ENCODE data around the gene CNN1. TPM values are rescaled to one million over a fixed set of nuclear protein-coding genes. Genes with fewer than 3 reads are reported as not detected.

Gene CNN1
- polyA plus RNA-seq, 4 donors: 1.1 to 44.8 (median 15.9) TPM

GRCh38 chr19:11552666-11553372 is 14.2 kb downstream of the CNN1 start:
- DNase-seq: no peak
- WGBS, 3 donors: 76 to 80% (median 79%) methylated on average over 20 of the region's 20 CpGs
- peaks cover 0 to 2% (median 2%) of the 10 kb centered on the region in 3 donors for H3K4me1 ChIP-seq (ENCODE audit: control insufficient read depth in 3 of 3, insufficient read depth in 2 of 3, low read depth in 1 of 3, low read length in 2 of 3)
- no peak overlapping the region for H3K4me3 ChIP-seq (ENCODE audit: low read depth in 1 of 3, low read length in 3 of 3)
- no peaks in the 10 kb centered on the region for H3K27me3 ChIP-seq (ENCODE audit: control insufficient read depth in 3 of 3, insufficient read depth in 3 of 3, low read length in 3 of 3)
- H3K36me3 ChIP-seq (ENCODE audit: control insufficient read depth in 3 of 3, insufficient read depth in 2 of 3, low read depth in 1 of 3, low read length in 3 of 3): peaks cover 4 to 53% (median 10%) of the 10 kb centered on the region in 3 donors
- no peak for FAIRE-seq
- H3K9me3 ChIP-seq (ENCODE audit: control insufficient read depth in 2 of 2, insufficient read depth in 1 of 2, low read depth in 1 of 2, low read length in 1 of 2): no peaks in the 10 kb centered on the region
- H3K27ac ChIP-seq (ENCODE audit: low read depth in 1 of 3, low read length in 2 of 3): no peak overlapping the region

GRCh38 chr19:11554160-11554559 is 15.5 kb downstream of the CNN1 start:
- DNase-seq (no peak), FAIRE-seq (no peak)
- peaks cover 4 to 53% (median 10%) of the 10 kb centered on the region in 3 donors for H3K36me3 ChIP-seq (ENCODE audit: control insufficient read depth in 3 of 3, insufficient read depth in 2 of 3, low read depth in 1 of 3, low read length in 3 of 3)
- WGBS, 3 donors: 68 to 89% (median 84%) methylated on average over 11 to 12 of the region's 12 CpGs
- peaks cover 3 to 7% (median 6%) of the 10 kb centered on the region in 3 donors for H3K4me1 ChIP-seq (ENCODE audit: control insufficient read depth in 3 of 3, insufficient read depth in 2 of 3, low read depth in 1 of 3, low read length in 2 of 3)
- H3K9me3 ChIP-seq (ENCODE audit: control insufficient read depth in 2 of 2, insufficient read depth in 1 of 2, low read depth in 1 of 2, low read length in 1 of 2): no peaks in the 10 kb centered on the region
- peak overlapping the region in 1 of 3 donors; percentile 10 for H3K27ac ChIP-seq (ENCODE audit: low read depth in 1 of 3, low read length in 2 of 3)
- no peak overlapping the region for H3K4me3 ChIP-seq (ENCODE audit: low read depth in 1 of 3, low read length in 3 of 3)
- no peaks in the 10 kb centered on the region for H3K27me3 ChIP-seq (ENCODE audit: control insufficient read depth in 3 of 3, insufficient read depth in 3 of 3, low read length in 3 of 3)

- Histone ChIP-seq H3K4me1 (ENCODE audit: control insufficient read depth in 3 of 3, insufficient read depth in 2 of 3, low read depth in 1 of 3, low read length in 2 of 3) (peaks cover 3 to 7% (median 6%) of the 10 kb centered on the region in 3 donors), H3K27ac (ENCODE audit: low read depth in 1 of 3, low read length in 2 of 3) (no peak overlapping the region), H3K27me3 (ENCODE audit: control insufficient read depth in 3 of 3, insufficient read depth in 3 of 3, low read length in 3 of 3) (no peaks in the 10 kb centered on the region), H3K9me3 (ENCODE audit: control insufficient read depth in 2 of 2, insufficient read depth in 1 of 2, low read depth in 1 of 2, low read length in 1 of 2) (no peaks in the 10 kb centered on the region), H3K36me3 (ENCODE audit: control insufficient read depth in 3 of 3, insufficient read depth in 2 of 3, low read depth in 1 of 3, low read length in 3 of 3) (peaks cover 4 to 51% (median 10%) of the 10 kb centered on the region in 3 donors), H3K4me3 (ENCODE audit: low read depth in 1 of 3, low read length in 3 of 3) (no peak overlapping the region)
- WGBS, 3 donors: 74 to 88% (median 88%) methylated on average over 4 to 6 of the region's 6 CpGs
- DNase-seq (no peak), FAIRE-seq (no peak)
Observed at GRCh38 chr19:11555246-11555645, 16.6 kb downstream of the CNN1 start.

- DNase-seq: no peak
- Histone ChIP-seq H3K4me1 (ENCODE audit: control insufficient read depth in 3 of 3, insufficient read depth in 2 of 3, low read depth in 1 of 3, low read length in 2 of 3) (peaks cover 3 to 7% (median 6%) of the 10 kb centered on the region in 3 donors), H3K27me3 (ENCODE audit: control insufficient read depth in 3 of 3, insufficient read depth in 3 of 3, low read length in 3 of 3) (no peaks in the 10 kb centered on the region), H3K27ac (ENCODE audit: low read depth in 1 of 3, low read length in 2 of 3) (no peak overlapping the region), H3K4me3 (ENCODE audit: low read depth in 1 of 3, low read length in 3 of 3) (no peak overlapping the region), H3K9me3 (ENCODE audit: control insufficient read depth in 2 of 2, insufficient read depth in 1 of 2, low read depth in 1 of 2, low read length in 1 of 2) (no peaks in the 10 kb centered on the region), H3K36me3 (ENCODE audit: control insufficient read depth in 3 of 3, insufficient read depth in 2 of 3, low read depth in 1 of 3, low read length in 3 of 3) (peaks cover 4 to 44% (median 10%) of the 10 kb centered on the region in 3 donors)
- 80 to 87% (median 83%) methylated on average over 4 of the region's 4 CpGs for WGBS, 3 donors
- FAIRE-seq: no peak
Observed at GRCh38 chr19:11556634-11557420, 18.2 kb downstream of the CNN1 start.

- H3K36me3 ChIP-seq (ENCODE audit: control insufficient read depth in 3 of 3, insufficient read depth in 2 of 3, low read depth in 1 of 3, low read length in 3 of 3): peaks cover 0 to 21% (median 0%) of the 10 kb centered on the region in 3 donors
- 2% methylated on average over 50 to 57 of the region's 57 CpGs for WGBS, 3 donors
- no peaks in the 10 kb centered on the region for H3K9me3 ChIP-seq (ENCODE audit: control insufficient read depth in 2 of 2, insufficient read depth in 1 of 2, low read depth in 1 of 2, low read length in 1 of 2)
- no peak for FAIRE-seq
- peak within 1 kb of the TSS; percentile 67 to 85 (median 73) for H3K27ac ChIP-seq (ENCODE audit: low read depth in 1 of 3, low read length in 2 of 3)
- peaks cover 3 to 7% (median 6%) of the 10 kb centered on the region in 3 donors for H3K4me1 ChIP-seq (ENCODE audit: control insufficient read depth in 3 of 3, insufficient read depth in 2 of 3, low read depth in 1 of 3, low read length in 2 of 3)
- H3K4me3 ChIP-seq (ENCODE audit: low read depth in 1 of 3, low read length in 3 of 3): peak within 1 kb of the TSS; percentile 53 to 89 (median 80)
- no peaks in the 10 kb centered on the region for H3K27me3 ChIP-seq (ENCODE audit: control insufficient read depth in 3 of 3, insufficient read depth in 3 of 3, low read length in 3 of 3)
- DNase-seq: peak; percentile 99 to 100
Observed at GRCh38 chr19:11558881-11559828, 20.5 kb downstream of the CNN1 start, which contains the start of gene ELOF1. ELOF1 (minus strand) TSS chr19:11559230; CDS start chr19:11554347, 4,883 bp downstream.

- H3K9me3 ChIP-seq (ENCODE audit: control insufficient read depth in 2 of 2, insufficient read depth in 1 of 2, low read depth in 1 of 2, low read length in 1 of 2): no peaks in the 10 kb centered on the region
- no peak for FAIRE-seq
- H3K4me3 ChIP-seq (ENCODE audit: low read depth in 1 of 3, low read length in 3 of 3): peak overlapping the region in 1 of 3 donors; percentile 89
- H3K4me1 ChIP-seq (ENCODE audit: control insufficient read depth in 3 of 3, insufficient read depth in 2 of 3, low read depth in 1 of 3, low read length in 2 of 3): peaks cover 3 to 7% (median 6%) of the 10 kb centered on the region in 3 donors
- DNase-seq: peak; percentile 54 to 78
- H3K27me3 ChIP-seq (ENCODE audit: control insufficient read depth in 3 of 3, insufficient read depth in 3 of 3, low read length in 3 of 3): no peaks in the 10 kb centered on the region
- H3K27ac ChIP-seq (ENCODE audit: low read depth in 1 of 3, low read length in 2 of 3): no peak overlapping the region
- WGBS, 3 donors: 11 to 12% (median 12%) methylated on average over 9 of the region's 9 CpGs
- H3K36me3 ChIP-seq (ENCODE audit: control insufficient read depth in 3 of 3, insufficient read depth in 2 of 3, low read depth in 1 of 3, low read length in 3 of 3): peaks cover 0 to 8% (median 0%) of the 10 kb centered on the region in 3 donors
Observed at GRCh38 chr19:11560404-11561051, 21.9 kb downstream of the CNN1 start.

GRCh38 chr19:11563532-11563931 is 24.9 kb downstream of the CNN1 start:
- Histone ChIP-seq H3K27me3 (ENCODE audit: control insufficient read depth in 3 of 3, insufficient read depth in 3 of 3, low read length in 3 of 3) (no peaks in the 10 kb centered on the region), H3K9me3 (ENCODE audit: control insufficient read depth in 2 of 2, insufficient read depth in 1 of 2, low read depth in 1 of 2, low read length in 1 of 2) (no peaks in the 10 kb centered on the region), H3K4me3 (ENCODE audit: low read depth in 1 of 3, low read length in 3 of 3) (no peak overlapping the region), H3K36me3 (ENCODE audit: control insufficient read depth in 3 of 3, insufficient read depth in 2 of 3, low read depth in 1 of 3, low read length in 3 of 3) (peaks cover 0 to 9% (median 0%) of the 10 kb centered on the region in 3 donors), H3K27ac (ENCODE audit: low read depth in 1 of 3, low read length in 2 of 3) (no peak overlapping the region), H3K4me1 (ENCODE audit: control insufficient read depth in 3 of 3, insufficient read depth in 2 of 3, low read depth in 1 of 3, low read length in 2 of 3) (no peaks in the 10 kb centered on the region)
- DNase-seq: no peak
- no peak for FAIRE-seq
- WGBS, 3 donors: 87 to 89% (median 87%) methylated on average over 8 of the region's 8 CpGs

All from small intestine (tissue), 7 donors.